Measurements from ENCODE around the gene NADK2. TPM values are rescaled to one million over a fixed set of nuclear protein-coding genes. Genes with fewer than 3 reads are reported as not detected.

The NADK2 gene
- total RNA-seq = 23.6 and 31.3 TPM in 2 replicates

GRCh38 chr5:36241631-36242533 lies at the start of gene NADK2:
Gene NADK2, minus strand, starts transcription at chr5:36241925. Its CDS starts 127 bp downstream, at chr5:36241798.

DNA sequence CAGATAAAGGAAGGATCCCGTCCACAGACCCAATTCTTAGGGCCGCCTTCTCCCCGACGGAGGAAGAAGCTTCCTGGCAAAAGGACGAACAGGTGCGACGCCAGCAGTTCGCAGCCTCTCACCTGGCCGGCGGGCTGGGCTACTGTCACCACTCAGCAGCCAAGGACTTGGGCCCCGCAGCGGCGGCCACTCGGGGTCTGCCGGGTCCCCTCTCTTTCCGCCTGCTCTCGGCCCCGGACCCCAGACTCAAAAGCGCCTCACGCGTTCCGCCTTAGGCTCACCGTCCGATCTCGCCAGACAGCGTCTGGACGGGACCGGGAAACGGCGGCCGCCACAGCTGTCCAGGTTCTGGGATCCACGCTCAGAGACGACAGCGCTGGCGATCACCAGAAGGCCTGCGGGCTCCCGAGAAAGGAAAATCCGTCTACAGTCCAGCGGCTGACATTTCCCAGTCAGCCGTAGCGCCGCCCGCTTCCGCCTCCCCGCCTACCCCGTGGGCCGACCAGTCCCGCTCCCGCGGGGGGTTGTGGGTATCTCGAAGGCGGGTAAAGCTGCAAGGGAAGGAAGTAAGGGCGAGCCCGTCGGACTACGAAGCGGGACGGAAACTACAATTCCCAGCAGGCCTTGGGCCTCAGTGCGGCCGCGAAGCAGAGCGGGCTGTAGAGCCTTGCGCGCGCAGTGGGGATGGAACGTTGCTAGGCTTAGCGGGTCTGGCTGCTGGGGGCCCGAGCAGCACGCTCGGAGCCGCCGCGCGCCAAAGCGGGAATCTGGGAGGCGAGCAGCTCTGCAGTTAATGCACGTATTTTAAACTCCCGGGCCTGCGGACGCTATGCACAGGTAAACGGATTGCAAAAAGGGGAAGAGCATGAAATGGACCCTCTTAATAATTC lies 90.0 kb downstream of the NADK2 start, which contains the start of the genes LMBRD2 and SKP2:
Gene LMBRD2, minus strand, starts transcription at position 454 of the 890 bp plus-strand sequence. CDS start 8,538 bp downstream, outside the sequence.
Gene SKP2, plus strand, starts transcription at position 678 of the 890 bp plus-strand sequence. Its CDS starts 152 bp downstream, at position 830.

Other genes with a start within 250 kb of the NADK2 start
- not detected in 2 replicates for gene UGT3A2, start 175.0 kb downstream of the NADK2 start, total RNA-seq
- 16.6 and 22.6 TPM in 2 replicates for gene LMBRD2, start 90.0 kb downstream of the NADK2 start, total RNA-seq
- 26.2 and 26.7 TPM in 2 replicates for gene SKP2, start 89.8 kb downstream of the NADK2 start, total RNA-seq
- 0.09 TPM in 1 of 2 replicates, not detected in the other for gene RANBP3L, start 60.0 kb upstream of the NADK2 start, total RNA-seq

All from smooth muscle cell of bladder (primary cell).